Dendritic cell treated with granulocyte-macrophage colony-stimulating factor and Interleukin-4, amounts not matched to agents 40 ng/mL and 50 ng/mL, for 4 days (primary cell): ENCODE measurements around the gene R3HDML.

ENCODE experiments used
- H3K27ac Mint-ChIP-seq: one replicate; pipeline ENCODE4 v1.8.0; 2022; ENCODE audit warnings: mild to moderate bottlenecking, mixed read lengths
- H3K27me3 Mint-ChIP-seq: one replicate; pipeline ENCODE4 v1.8.0; 2022; ENCODE audit warnings: mild to moderate bottlenecking, mixed read lengths
- H3K36me3 Mint-ChIP-seq: one replicate; pipeline ENCODE4 v1.8.0; 2022; ENCODE audit warnings: low read depth, mixed read lengths
- H3K4me1 Mint-ChIP-seq: one replicate; pipeline ENCODE4 v1.8.0; 2022; ENCODE audit warnings: low read depth, mixed read lengths
- H3K4me3 Mint-ChIP-seq: one replicate; pipeline ENCODE4 v1.8.0; 2022; ENCODE audit warnings: mild to moderate bottlenecking, moderate library complexity, mixed read lengths
- H3K9me3 Mint-ChIP-seq: one replicate; pipeline ENCODE4 v1.8.0; 2022; ENCODE audit warnings: mixed read lengths
- intact Hi-C: fragments of 100-400 bp; cut with micrococcal nuclease; formaldehyde crosslinking; loops from one replicate; pipeline ENCODE4 v1.15.0; 2022

R3HDML gene

GRCh38 chr20:44393608-44394451 lies 57.0 kb downstream of the R3HDML start:
- Mint-ChIP-seq H3K4me3 (no peak overlapping the region), H3K4me1 (peaks cover 2% of the 10 kb centered on the region), H3K9me3 (no peaks in the 10 kb centered on the region), H3K27me3 (peaks cover 8% of the 10 kb centered on the region), H3K27ac (no peak overlapping the region), H3K36me3 (no peaks in the 10 kb centered on the region)
- intact Hi-C loops: no loop called here

- H3K27ac Mint-ChIP-seq: no peak overlapping the region
- H3K4me3 Mint-ChIP-seq: no peak overlapping the region
- H3K36me3 Mint-ChIP-seq: no peaks in the 10 kb centered on the region
- peaks cover 4% of the 10 kb centered on the region for H3K27me3 Mint-ChIP-seq
- no peaks in the 10 kb centered on the region for H3K9me3 Mint-ChIP-seq
- H3K4me1 Mint-ChIP-seq: no peaks in the 10 kb centered on the region
- intact Hi-C loops: no loop called here
Observed at GRCh38 chr20:44394452-44394701, 57.5 kb downstream of the R3HDML start.

- H3K4me3 Mint-ChIP-seq: no peak overlapping the region
- H3K27ac Mint-ChIP-seq: no peak overlapping the region
- no peaks in the 10 kb centered on the region for H3K36me3 Mint-ChIP-seq
- H3K27me3 Mint-ChIP-seq: no peaks in the 10 kb centered on the region
- H3K4me1 Mint-ChIP-seq: no peaks in the 10 kb centered on the region
- H3K9me3 Mint-ChIP-seq: no peaks in the 10 kb centered on the region
- intact Hi-C loops: no loop called here
Observed at GRCh38 chr20:44394702-44395460, 58.0 kb downstream of the R3HDML start.

GRCh38 chr20:44395461-44396340 lies 58.9 kb downstream of the R3HDML start:
- no peaks in the 10 kb centered on the region for H3K27me3 Mint-ChIP-seq
- H3K9me3 Mint-ChIP-seq: no peaks in the 10 kb centered on the region
- no peak overlapping the region for H3K27ac Mint-ChIP-seq
- intact Hi-C loops: no loop called here
- H3K36me3 Mint-ChIP-seq: no peaks in the 10 kb centered on the region
- no peaks in the 10 kb centered on the region for H3K4me1 Mint-ChIP-seq
- no peak overlapping the region for H3K4me3 Mint-ChIP-seq

- H3K4me1 Mint-ChIP-seq: no peaks in the 10 kb centered on the region
- no peak overlapping the region for H3K27ac Mint-ChIP-seq
- no peaks in the 10 kb centered on the region for H3K36me3 Mint-ChIP-seq
- no peaks in the 10 kb centered on the region for H3K9me3 Mint-ChIP-seq
- no peak overlapping the region for H3K4me3 Mint-ChIP-seq
- H3K27me3 Mint-ChIP-seq: no peaks in the 10 kb centered on the region
- intact Hi-C loops: no loop called here
Observed at GRCh38 chr20:44396369-44397130, 59.7 kb downstream of the R3HDML start.

DNA sequence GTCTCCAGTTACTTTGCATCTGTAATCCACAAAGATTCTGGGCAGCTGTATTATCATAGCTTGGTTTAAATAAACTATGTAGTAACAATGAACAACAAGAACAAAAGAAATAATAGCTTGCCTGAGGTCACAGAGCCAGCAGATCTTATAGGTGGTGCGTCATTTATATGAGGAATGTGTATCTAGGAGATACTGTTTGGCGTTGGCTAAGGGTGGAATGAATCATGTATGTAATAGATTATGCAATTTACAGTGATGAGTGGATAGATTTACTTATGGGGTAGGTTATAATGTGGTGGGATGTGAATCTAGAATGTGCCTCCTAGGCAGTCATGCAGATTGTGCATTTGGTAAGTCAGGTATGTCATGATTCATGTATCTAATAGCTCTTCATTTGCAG lies 61.5 kb downstream of the R3HDML start:
- no peaks in the 10 kb centered on the region for H3K36me3 Mint-ChIP-seq
- H3K27ac Mint-ChIP-seq: no peak overlapping the region
- intact Hi-C loops: no loop called here
- no peaks in the 10 kb centered on the region for H3K27me3 Mint-ChIP-seq
- no peaks in the 10 kb centered on the region for H3K4me1 Mint-ChIP-seq
- H3K4me3 Mint-ChIP-seq: no peak overlapping the region
- H3K9me3 Mint-ChIP-seq: no peaks in the 10 kb centered on the region

DNA sequence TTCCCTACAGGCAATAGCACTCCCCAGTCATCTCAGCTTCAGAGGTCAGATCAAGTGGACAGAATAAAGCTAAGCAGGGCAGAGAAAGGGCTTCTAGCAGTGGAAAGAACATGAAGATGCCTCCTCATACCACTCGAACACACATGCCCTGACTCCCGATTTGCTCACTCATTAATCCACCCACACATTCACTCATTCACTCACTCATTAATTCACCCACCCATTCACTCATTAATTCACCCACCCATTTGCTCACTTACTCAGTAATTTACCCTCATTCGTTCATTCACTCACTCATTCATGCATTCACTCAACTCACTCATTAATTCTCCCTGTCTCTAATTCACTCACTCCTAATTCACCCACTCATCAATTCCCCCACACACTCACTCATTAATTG lies 62.6 kb downstream of the R3HDML start:
- no peak overlapping the region for H3K4me3 Mint-ChIP-seq
- no peak overlapping the region for H3K27ac Mint-ChIP-seq
- no peaks in the 10 kb centered on the region for H3K36me3 Mint-ChIP-seq
- intact Hi-C loops: no loop called here
- H3K27me3 Mint-ChIP-seq: no peaks in the 10 kb centered on the region
- no peaks in the 10 kb centered on the region for H3K9me3 Mint-ChIP-seq
- H3K4me1 Mint-ChIP-seq: no peaks in the 10 kb centered on the region

DNA sequence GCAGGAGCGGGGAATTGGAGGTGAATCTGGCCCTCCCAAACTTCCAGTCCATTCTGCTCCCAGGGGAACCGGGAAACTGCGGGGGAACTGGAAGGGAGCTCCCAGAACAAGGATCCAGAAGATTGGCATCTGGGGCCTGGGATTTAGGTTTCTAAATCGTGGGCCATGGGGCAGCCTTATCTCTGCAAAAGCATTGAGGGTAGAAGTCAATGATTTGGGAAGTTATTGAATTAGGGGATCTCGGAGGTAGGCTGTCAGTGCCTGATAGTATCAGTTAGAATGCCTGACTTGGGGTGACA lies 63.8 kb downstream of the R3HDML start:
- no peaks in the 10 kb centered on the region for H3K4me1 Mint-ChIP-seq
- H3K4me3 Mint-ChIP-seq: no peak overlapping the region
- H3K27me3 Mint-ChIP-seq: no peaks in the 10 kb centered on the region
- intact Hi-C loops: no loop called here
- H3K27ac Mint-ChIP-seq: no peak overlapping the region
- no peaks in the 10 kb centered on the region for H3K9me3 Mint-ChIP-seq
- H3K36me3 Mint-ChIP-seq: no peaks in the 10 kb centered on the region
